ENCODE measurements around the gene ROCK2.

Gene ROCK2

DNA sequence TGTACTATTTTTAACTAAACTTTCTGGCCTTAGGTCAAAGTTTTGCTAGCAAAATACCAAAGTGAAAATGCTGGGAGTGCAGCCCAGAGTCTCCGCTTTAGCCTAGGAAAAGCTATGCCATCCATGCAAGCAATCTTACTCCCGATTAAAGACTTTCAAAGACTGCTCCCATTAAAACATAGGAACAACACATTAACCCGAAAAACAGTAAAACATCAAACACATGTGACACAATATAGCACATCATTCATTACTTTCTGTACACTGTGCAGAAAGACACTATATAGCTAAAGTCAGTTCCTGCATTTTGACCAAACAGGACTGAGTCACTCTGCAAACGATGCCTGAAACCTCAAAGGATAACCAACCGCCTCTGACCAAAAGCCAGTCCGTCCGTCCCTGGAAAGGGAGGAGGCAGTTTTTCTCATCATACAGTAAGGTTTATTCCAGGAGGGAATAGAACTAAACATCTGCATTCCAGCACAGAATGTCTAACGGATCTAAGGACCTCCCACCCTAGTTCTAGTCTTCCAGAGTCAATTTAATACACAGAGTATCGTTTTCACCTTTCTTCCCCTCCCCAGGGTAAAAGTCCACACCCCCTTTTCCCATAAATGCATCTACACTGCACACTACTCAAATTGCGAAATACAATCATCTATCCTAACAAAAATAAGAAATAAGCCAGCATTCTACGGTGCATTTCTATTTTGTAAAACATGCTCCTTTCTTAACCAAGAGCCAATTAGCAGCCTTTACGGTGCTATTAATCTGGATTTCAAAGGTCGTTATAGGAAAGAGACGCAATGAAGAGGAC, 1.7 kb downstream of the ROCK2 start:
- Histone ChIP-seq H3K4me2 (ENCODE audit: low read length) (peak overlapping the region; percentile 85), H4K8ac (ENCODE audit: low read depth, low read length) (no peak overlapping the region), H3K27ac (ENCODE audit: low read depth, low read length) (no peak overlapping the region), H3K36me3 (ENCODE audit: control insufficient read depth, insufficient read depth, low read length) (no peaks in the 10 kb centered on the region), H2BK15ac (replicated peaks; ENCODE audit: low read depth) (no peak overlapping the region), H3K18ac (ENCODE audit: low read length) (no peak overlapping the region), H3K4me3 (ENCODE audit: low read length) (peak overlapping the region; percentile 86), H3K56ac (ENCODE audit: low read length) (peak overlapping the region; percentile 89), H3K27me3 (ENCODE audit: insufficient read depth, low read length, poor library complexity) (no peaks in the 10 kb centered on the region), H3K4ac (ENCODE audit: low read depth, low read length) (no peak overlapping the region), H2AK5ac (ENCODE audit: low read length) (no peak overlapping the region), H3K9ac (ENCODE audit: low read length) (peak overlapping the region; percentile 87), H3K23ac (ENCODE audit: low read length) (no peak overlapping the region), H4K5ac (ENCODE audit: low read length) (no peak overlapping the region), H3K4me1 (ENCODE audit: control insufficient read depth, low read depth, low read length) (peaks cover 2% of the 10 kb centered on the region), H3K79me2 (ENCODE audit: control insufficient read depth, insufficient read depth, low read length) (peaks cover 45% of the 10 kb centered on the region), H2BK120ac (ENCODE audit: low read depth, low read length) (no peak overlapping the region), H2BK5ac (ENCODE audit: low read length) (no peak overlapping the region), H3K79me1 (ENCODE audit: low read length) (peaks cover 5% of the 10 kb centered on the region)
- no CpG with 5 or more reads among the region's 14 CpGs for WGBS (ENCODE audit: extremely low coverage, insufficient coverage, low lambda C conversion rate)
- peak; percentile 32 for DNase-seq

GRCh38 chr2:11340717-11341116, 3.7 kb downstream of the ROCK2 start:
- Histone ChIP-seq H3K4me3 (ENCODE audit: low read length) (no peak overlapping the region), H2BK120ac (ENCODE audit: low read depth, low read length) (no peak overlapping the region), H2BK15ac (replicated peaks; ENCODE audit: low read depth) (no peak overlapping the region), H2AK5ac (ENCODE audit: low read length) (no peak overlapping the region), H4K5ac (ENCODE audit: low read length) (no peak overlapping the region), H3K36me3 (ENCODE audit: control insufficient read depth, insufficient read depth, low read length) (no peaks in the 10 kb centered on the region), H3K4me1 (ENCODE audit: control insufficient read depth, low read depth, low read length) (peaks cover 2% of the 10 kb centered on the region), H3K9ac (ENCODE audit: low read length) (no peak overlapping the region), H3K27ac (ENCODE audit: low read depth, low read length) (no peak overlapping the region), H3K79me2 (ENCODE audit: control insufficient read depth, insufficient read depth, low read length) (peaks cover 61% of the 10 kb centered on the region), H3K27me3 (ENCODE audit: insufficient read depth, low read length, poor library complexity) (no peaks in the 10 kb centered on the region), H3K18ac (ENCODE audit: low read length) (no peak overlapping the region), H4K8ac (ENCODE audit: low read depth, low read length) (no peak overlapping the region), H3K23ac (ENCODE audit: low read length) (no peak overlapping the region), H2BK5ac (ENCODE audit: low read length) (no peak overlapping the region), H3K79me1 (ENCODE audit: low read length) (peaks cover 5% of the 10 kb centered on the region), H3K4me2 (ENCODE audit: low read length) (no peak overlapping the region), H3K4ac (ENCODE audit: low read depth, low read length) (no peak overlapping the region), H3K56ac (ENCODE audit: low read length) (no peak overlapping the region)
- no CpG with 5 or more reads among the region's 2 CpGs for WGBS (ENCODE audit: extremely low coverage, insufficient coverage, low lambda C conversion rate)
- no peak for DNase-seq

DNA sequence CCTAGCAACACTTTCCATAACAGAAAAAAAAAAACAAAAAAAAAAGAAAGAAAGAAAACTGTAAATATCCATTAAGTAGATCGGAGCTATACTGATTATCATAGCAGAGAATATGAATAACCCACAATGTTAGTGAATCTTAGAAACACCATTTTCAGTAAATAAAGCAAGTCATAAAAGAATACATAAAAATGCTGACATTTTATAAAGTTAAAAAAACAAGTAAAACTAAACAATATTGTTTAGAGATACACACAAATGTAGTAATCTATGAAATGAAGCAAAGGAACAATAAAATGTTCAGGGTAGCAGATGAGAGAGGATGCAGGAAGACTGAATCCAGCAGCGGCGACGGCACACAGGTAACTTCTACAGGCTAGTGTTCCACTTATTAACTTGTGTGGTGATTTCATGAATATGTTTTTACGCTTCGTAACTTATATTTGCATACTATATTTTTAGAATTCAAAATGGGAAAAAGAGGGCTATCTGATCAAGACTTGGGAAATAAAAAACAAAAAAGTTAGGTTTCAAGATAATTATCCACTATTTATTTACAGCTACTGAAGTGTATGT, 4.8 kb downstream of the ROCK2 start:
- Histone ChIP-seq H4K5ac (ENCODE audit: low read length) (no peak overlapping the region), H3K79me1 (ENCODE audit: low read length) (peaks cover 5% of the 10 kb centered on the region), H3K4me1 (ENCODE audit: control insufficient read depth, low read depth, low read length) (no peaks in the 10 kb centered on the region), H2BK120ac (ENCODE audit: low read depth, low read length) (no peak overlapping the region), H3K9ac (ENCODE audit: low read length) (no peak overlapping the region), H3K27ac (ENCODE audit: low read depth, low read length) (no peak overlapping the region), H4K8ac (ENCODE audit: low read depth, low read length) (no peak overlapping the region), H3K4ac (ENCODE audit: low read depth, low read length) (no peak overlapping the region), H3K4me2 (ENCODE audit: low read length) (no peak overlapping the region), H3K79me2 (ENCODE audit: control insufficient read depth, insufficient read depth, low read length) (peaks cover 63% of the 10 kb centered on the region), H3K18ac (ENCODE audit: low read length) (no peak overlapping the region), H3K27me3 (ENCODE audit: insufficient read depth, low read length, poor library complexity) (no peaks in the 10 kb centered on the region), H3K4me3 (ENCODE audit: low read length) (no peak overlapping the region), H2AK5ac (ENCODE audit: low read length) (no peak overlapping the region), H2BK5ac (ENCODE audit: low read length) (no peak overlapping the region), H2BK15ac (replicated peaks; ENCODE audit: low read depth) (no peak overlapping the region), H3K36me3 (ENCODE audit: control insufficient read depth, insufficient read depth, low read length) (no peaks in the 10 kb centered on the region), H3K23ac (ENCODE audit: low read length) (no peak overlapping the region), H3K56ac (ENCODE audit: low read length) (no peak overlapping the region)
- no CpG with 5 or more reads among the region's 6 CpGs for WGBS (ENCODE audit: extremely low coverage, insufficient coverage, low lambda C conversion rate)
- DNase-seq, result no peak

DNA sequence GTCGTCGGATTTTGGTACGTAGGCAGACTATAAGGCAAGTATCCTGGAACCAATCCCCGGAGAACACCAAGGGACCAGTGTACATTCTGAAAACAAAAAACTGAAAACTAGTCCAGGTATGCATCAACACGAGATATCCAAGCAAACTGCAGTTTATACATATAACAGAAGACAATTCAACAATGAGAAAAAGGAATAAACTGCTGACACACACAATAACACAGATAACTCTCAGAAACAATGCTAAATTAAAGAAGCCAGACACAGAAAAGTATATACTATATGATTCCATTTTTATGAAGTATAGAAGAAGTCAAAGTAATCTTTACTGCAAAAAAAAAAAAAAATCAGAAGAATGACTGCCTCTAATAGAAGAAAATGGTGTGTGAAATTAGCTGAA, 5.9 kb downstream of the ROCK2 start:
- WGBS (ENCODE audit: extremely low coverage, insufficient coverage, low lambda C conversion rate), result no CpG with 5 or more reads among the region's 5 CpGs
- no peak overlapping the region for H4K8ac ChIP-seq (ENCODE audit: low read depth, low read length)
- no peak overlapping the region for H3K9ac ChIP-seq (ENCODE audit: low read length)
- no peaks in the 10 kb centered on the region for H3K4me1 ChIP-seq (ENCODE audit: control insufficient read depth, low read depth, low read length)
- no peak overlapping the region for H3K27ac ChIP-seq (ENCODE audit: low read depth, low read length)
- H3K56ac ChIP-seq (ENCODE audit: low read length), result no peak overlapping the region
- no peak overlapping the region for H4K5ac ChIP-seq (ENCODE audit: low read length)
- no peak overlapping the region for H2BK5ac ChIP-seq (ENCODE audit: low read length)
- H3K27me3 ChIP-seq (ENCODE audit: insufficient read depth, low read length, poor library complexity), result no peaks in the 10 kb centered on the region
- no peak overlapping the region for H3K4ac ChIP-seq (ENCODE audit: low read depth, low read length)
- H2AK5ac ChIP-seq (ENCODE audit: low read length), result no peak overlapping the region
- no peaks in the 10 kb centered on the region for H3K36me3 ChIP-seq (ENCODE audit: control insufficient read depth, insufficient read depth, low read length)
- H3K18ac ChIP-seq (ENCODE audit: low read length), result no peak overlapping the region
- H2BK15ac ChIP-seq (replicated peaks; ENCODE audit: low read depth), result no peak overlapping the region
- H3K4me3 ChIP-seq (ENCODE audit: low read length), result no peak overlapping the region
- H3K4me2 ChIP-seq (ENCODE audit: low read length), result no peak overlapping the region
- H3K79me2 ChIP-seq (ENCODE audit: control insufficient read depth, insufficient read depth, low read length), result peaks cover 65% of the 10 kb centered on the region
- no peak overlapping the region for H2BK120ac ChIP-seq (ENCODE audit: low read depth, low read length)
- no peak overlapping the region for H3K23ac ChIP-seq (ENCODE audit: low read length)
- no peak for DNase-seq
- H3K79me1 ChIP-seq (ENCODE audit: low read length), result peaks cover 5% of the 10 kb centered on the region

DNA sequence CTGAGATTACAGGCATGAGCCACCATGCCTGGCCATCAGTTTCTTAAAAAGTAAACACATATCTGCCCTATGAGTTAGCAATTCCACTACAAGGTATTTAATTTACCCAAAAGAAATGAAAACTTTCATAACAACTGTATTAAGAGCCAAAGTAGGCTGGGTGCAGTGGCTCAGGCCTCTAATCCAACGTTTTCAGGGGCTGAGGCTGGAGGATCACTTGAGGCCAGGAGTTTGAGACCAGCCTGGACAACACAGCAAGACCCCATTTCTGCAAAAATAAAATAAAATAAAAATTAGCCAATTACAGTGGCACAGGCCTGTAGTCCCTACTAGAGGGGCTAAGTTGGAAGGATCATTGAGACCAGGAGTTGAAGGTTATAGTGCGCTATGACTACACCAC, 6.5 kb downstream of the ROCK2 start:
- no peak overlapping the region for H3K18ac ChIP-seq (ENCODE audit: low read length)
- no peak overlapping the region for H2BK5ac ChIP-seq (ENCODE audit: low read length)
- no peak overlapping the region for H2AK5ac ChIP-seq (ENCODE audit: low read length)
- H3K79me2 ChIP-seq (ENCODE audit: control insufficient read depth, insufficient read depth, low read length), result peaks cover 61% of the 10 kb centered on the region
- H3K4me3 ChIP-seq (ENCODE audit: low read length), result no peak overlapping the region
- H3K4me2 ChIP-seq (ENCODE audit: low read length), result no peak overlapping the region
- H4K5ac ChIP-seq (ENCODE audit: low read length), result no peak overlapping the region
- no peak overlapping the region for H3K9ac ChIP-seq (ENCODE audit: low read length)
- WGBS (ENCODE audit: extremely low coverage, insufficient coverage, low lambda C conversion rate), result no CpG with 5 or more reads among the region's 2 CpGs
- H3K4me1 ChIP-seq (ENCODE audit: control insufficient read depth, low read depth, low read length), result no peaks in the 10 kb centered on the region
- peaks cover 1% of the 10 kb centered on the region for H3K79me1 ChIP-seq (ENCODE audit: low read length)
- no peak overlapping the region for H3K27ac ChIP-seq (ENCODE audit: low read depth, low read length)
- no peaks in the 10 kb centered on the region for H3K36me3 ChIP-seq (ENCODE audit: control insufficient read depth, insufficient read depth, low read length)
- no peak overlapping the region for H3K23ac ChIP-seq (ENCODE audit: low read length)
- H4K8ac ChIP-seq (ENCODE audit: low read depth, low read length), result no peak overlapping the region
- H3K56ac ChIP-seq (ENCODE audit: low read length), result no peak overlapping the region
- no peak for DNase-seq
- H3K4ac ChIP-seq (ENCODE audit: low read depth, low read length), result no peak overlapping the region
- no peaks in the 10 kb centered on the region for H3K27me3 ChIP-seq (ENCODE audit: insufficient read depth, low read length, poor library complexity)
- no peak overlapping the region for H2BK15ac ChIP-seq (replicated peaks; ENCODE audit: low read depth)
- H2BK120ac ChIP-seq (ENCODE audit: low read depth, low read length), result no peak overlapping the region

All from mesendoderm (in vitro differentiated cells).